WTC11 (cell line): ENCODE results near the gene UBXN6. TPM values are rescaled to one million over a fixed set of nuclear protein-coding genes. Genes with fewer than 3 reads are reported as not detected.
A peak's percentile ranks its signal among the peaks of the same experiment; 100 is the strongest.

ENCODE experiments used
- ATAC-seq: fragments of 200-7000 bp; cut with Tn5 transposase; 2 replicates; pipeline ENCODE4 v1.10.0; 2021; ENCODE audit warnings: mild to moderate bottlenecking, moderate library complexity
- CTCF ChIA-PET: fragments of 300-600 bp; sonication (Branson Sonifier 250); formaldehyde crosslinking; loops from one replicate; lab custom pipeline; 2021; ENCODE audit warnings: antibody characterized with exemption; lab: Charles Lee
- POLR2A ChIA-PET: fragments of 350-600 bp; sonication (Branson Sonifier 250); formaldehyde crosslinking; loops from one replicate; lab custom pipeline; 2021; ENCODE audit warnings: antibody characterized with exemption; lab: Charles Lee
- DNase-seq: peaks from one replicate; pipeline ENCODE4 v3.0.0; 2021; ENCODE audit warnings: low spot score
- H3K27ac Mint-ChIP-seq: 2 replicates; pipeline ENCODE4 v1.8.0; 2021; ENCODE audit warnings: mixed read lengths
- H3K27me3 Mint-ChIP-seq: 2 replicates; pipeline ENCODE4 v1.8.0; 2021; ENCODE audit warnings: low read depth, mild to moderate bottlenecking, moderate library complexity, mixed read lengths
- H3K36me3 Mint-ChIP-seq: 2 replicates; pipeline ENCODE4 v1.8.0; 2021; ENCODE audit warnings: mixed read lengths
- H3K4me1 Mint-ChIP-seq: 2 replicates; pipeline ENCODE4 v1.8.0; 2022; ENCODE audit warnings: mixed read lengths
- H3K4me3 Mint-ChIP-seq: 2 replicates; pipeline ENCODE4 v1.8.0; 2021; ENCODE audit warnings: mild to moderate bottlenecking, moderate library complexity, mixed read lengths
- H3K9me3 Mint-ChIP-seq: 2 replicates; pipeline ENCODE4 v1.8.0; 2021; ENCODE audit warnings: mixed read lengths
- IRF2 ChIP-seq: sonication (generic); formaldehyde crosslinking; IDR thresholded peaks from 2 replicates; pipeline ENCODE4 v1.8.0; 2022; ENCODE audit warnings: low read depth, missing genetic modification reagents, borderline replicate concordance
- MXD4 ChIP-seq: fragments of 250-450 bp; sonication (Bioruptor Pico); IDR thresholded peaks from 2 replicates; pipeline ENCODE4 v1.8.0; 2021; ENCODE audit warnings: mild to moderate bottlenecking, moderate library complexity, borderline replicate concordance
- NR3C1 ChIP-seq: sonication (generic); formaldehyde crosslinking; conservative IDR thresholded peaks from 2 replicates; pipeline ENCODE4 v1.8.1; 2023; ENCODE audit warnings: low read depth, mild to moderate bottlenecking, missing genetic modification reagents
- RORB ChIP-seq: fragments of 250-450 bp; sonication (Bioruptor Pico); IDR thresholded peaks from 2 replicates; pipeline ENCODE4 v1.9.0; 2021; ENCODE audit warnings: mild to moderate bottlenecking
- TEAD1 ChIP-seq: sonication (generic); formaldehyde crosslinking; IDR thresholded peaks from 2 replicates; pipeline ENCODE4 v1.8.0; 2022; ENCODE audit warnings: mild to moderate bottlenecking, missing genetic modification reagents
- ZNF121 ChIP-seq: sonication (generic); formaldehyde crosslinking; IDR thresholded peaks from 2 replicates; pipeline ENCODE4 v1.8.0; 2023; ENCODE audit warnings: missing genetic modification reagents
- ZNF232 ChIP-seq: sonication (generic); formaldehyde crosslinking; IDR thresholded peaks from 2 replicates; pipeline ENCODE4 v1.8.0; 2022; ENCODE audit warnings: mild to moderate bottlenecking, missing genetic modification reagents
- ZNF416 ChIP-seq: fragments of 250-450 bp; sonication (Bioruptor Pico); IDR thresholded peaks from 2 replicates; pipeline ENCODE4 v1.9.0; 2021; ENCODE audit warnings: mild to moderate bottlenecking, inconsistent platforms
- total RNA-seq: library from RNA; stranded (reverse); gene quantifications from 3 replicates; pipeline ENCODE4 v1.2.3, GENCODE V29; 2021
- TF ChIP-seq, protein P1 (sequence below): fragments of 250-450 bp; sonication (Bioruptor Pico); conservative IDR thresholded peaks from 2 replicates; pipeline ENCODE4 v1.9.0; 2021; ENCODE audit warnings: mild to moderate bottlenecking
- TF ChIP-seq, protein P2 (sequence below): sonication (generic); formaldehyde crosslinking; IDR thresholded peaks from 2 replicates; pipeline ENCODE4 v1.8.1; 2022; ENCODE audit warnings: mild to moderate bottlenecking, moderate library complexity, missing genetic modification reagents
- TF ChIP-seq, protein P3 (sequence below): sonication (generic); formaldehyde crosslinking; IDR thresholded peaks from 2 replicates; pipeline ENCODE4 v1.8.1; 2023; ENCODE audit warnings: mild to moderate bottlenecking, missing genetic modification reagents
- TF ChIP-seq, protein P4 (sequence below): sonication (generic); formaldehyde crosslinking; IDR thresholded peaks from 2 replicates; pipeline ENCODE4 v1.8.0; 2022; ENCODE audit warnings: mild to moderate bottlenecking, missing genetic modification reagents
- TF ChIP-seq, protein P5 (sequence below): sonication (generic); formaldehyde crosslinking; IDR thresholded peaks from 2 replicates; pipeline ENCODE4 v1.8.0; 2023; ENCODE audit warnings: missing genetic modification reagents, mild to moderate bottlenecking, borderline replicate concordance
- TF ChIP-seq, protein P6 (sequence below): fragments of 250-450 bp; sonication (Bioruptor Pico); IDR thresholded peaks from 2 replicates; pipeline ENCODE4 v1.9.0; 2021; ENCODE audit warnings: moderate library complexity, mild to moderate bottlenecking, inconsistent platforms, borderline replicate concordance

Gene UBXN6
- total RNA-seq, 1 experiment from 2014 or later = 34.8 TPM

DNA sequence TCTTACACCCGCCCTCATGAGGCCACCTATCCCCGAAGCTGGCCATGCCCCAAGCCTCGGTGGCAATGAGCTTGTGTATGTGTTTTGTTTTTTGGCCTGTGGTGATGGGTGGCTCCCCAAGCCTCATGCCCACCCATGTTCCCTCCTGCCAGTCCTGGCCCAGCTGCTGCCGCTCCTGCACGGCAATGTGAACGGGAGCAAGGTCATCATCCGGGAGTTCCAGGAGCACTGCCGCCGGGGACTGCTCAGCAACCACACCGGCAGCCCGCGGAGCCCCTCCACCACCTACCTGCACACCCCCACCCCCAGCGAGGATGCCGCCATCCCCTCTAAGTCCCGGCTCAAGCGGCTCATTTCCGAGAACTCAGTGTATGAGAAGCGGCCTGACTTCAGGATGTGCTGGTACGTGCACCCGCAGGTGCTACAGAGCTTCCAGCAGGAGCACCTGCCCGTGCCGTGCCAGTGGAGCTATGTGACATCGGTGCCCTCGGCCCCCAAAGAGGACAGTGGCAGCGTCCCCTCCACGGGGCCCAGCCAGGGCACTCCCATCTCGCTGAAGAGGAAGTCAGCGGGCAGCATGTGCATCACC is 24.6 kb downstream of the UBXN6 start (continued):
- TF ChIP-seq, protein P1, sequence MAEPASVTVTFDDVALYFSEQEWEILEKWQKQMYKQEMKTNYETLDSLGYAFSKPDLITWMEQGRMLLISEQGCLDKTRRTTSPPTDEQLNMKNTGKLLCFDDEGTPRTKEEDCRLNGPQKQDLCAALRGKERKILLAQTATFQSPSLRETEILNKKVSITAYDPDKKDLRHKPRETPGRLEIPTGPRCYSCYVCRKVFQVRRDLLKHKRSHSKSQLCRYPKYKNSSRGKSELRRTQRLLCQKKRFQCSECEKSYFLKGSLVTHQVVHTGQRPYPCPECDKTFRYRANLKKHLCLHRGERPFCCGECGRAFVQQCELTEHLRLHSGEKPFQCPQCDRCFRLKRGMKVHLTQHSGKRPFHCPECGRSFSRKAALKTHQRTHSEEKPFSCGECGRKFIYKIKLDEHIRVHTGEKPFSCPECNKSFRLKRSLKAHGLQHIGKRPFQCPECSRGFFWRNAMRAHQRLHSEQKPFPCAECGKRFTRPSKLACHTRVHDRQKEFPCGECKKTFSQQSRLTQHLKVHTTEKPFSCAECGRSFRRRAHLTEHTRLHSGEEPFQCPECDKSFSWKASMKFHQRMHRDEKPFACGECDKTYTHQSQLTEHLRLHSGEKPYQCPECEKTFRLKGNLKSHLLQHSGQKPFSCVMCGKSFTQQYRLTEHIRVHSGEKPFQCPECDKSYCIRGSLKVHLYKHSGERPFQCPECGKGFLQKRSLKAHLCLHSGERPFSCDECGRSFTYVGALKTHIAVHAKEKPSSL (CRISPR knock-in tag) = no peak
- TF ChIP-seq, protein P2, sequence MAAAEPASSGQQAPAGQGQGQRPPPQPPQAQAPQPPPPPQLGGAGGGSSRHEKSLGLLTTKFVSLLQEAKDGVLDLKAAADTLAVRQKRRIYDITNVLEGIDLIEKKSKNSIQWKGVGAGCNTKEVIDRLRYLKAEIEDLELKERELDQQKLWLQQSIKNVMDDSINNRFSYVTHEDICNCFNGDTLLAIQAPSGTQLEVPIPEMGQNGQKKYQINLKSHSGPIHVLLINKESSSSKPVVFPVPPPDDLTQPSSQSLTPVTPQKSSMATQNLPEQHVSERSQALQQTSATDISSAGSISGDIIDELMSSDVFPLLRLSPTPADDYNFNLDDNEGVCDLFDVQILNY (CRISPR knock-in tag) = no peak
- TF ChIP-seq, protein P3, sequence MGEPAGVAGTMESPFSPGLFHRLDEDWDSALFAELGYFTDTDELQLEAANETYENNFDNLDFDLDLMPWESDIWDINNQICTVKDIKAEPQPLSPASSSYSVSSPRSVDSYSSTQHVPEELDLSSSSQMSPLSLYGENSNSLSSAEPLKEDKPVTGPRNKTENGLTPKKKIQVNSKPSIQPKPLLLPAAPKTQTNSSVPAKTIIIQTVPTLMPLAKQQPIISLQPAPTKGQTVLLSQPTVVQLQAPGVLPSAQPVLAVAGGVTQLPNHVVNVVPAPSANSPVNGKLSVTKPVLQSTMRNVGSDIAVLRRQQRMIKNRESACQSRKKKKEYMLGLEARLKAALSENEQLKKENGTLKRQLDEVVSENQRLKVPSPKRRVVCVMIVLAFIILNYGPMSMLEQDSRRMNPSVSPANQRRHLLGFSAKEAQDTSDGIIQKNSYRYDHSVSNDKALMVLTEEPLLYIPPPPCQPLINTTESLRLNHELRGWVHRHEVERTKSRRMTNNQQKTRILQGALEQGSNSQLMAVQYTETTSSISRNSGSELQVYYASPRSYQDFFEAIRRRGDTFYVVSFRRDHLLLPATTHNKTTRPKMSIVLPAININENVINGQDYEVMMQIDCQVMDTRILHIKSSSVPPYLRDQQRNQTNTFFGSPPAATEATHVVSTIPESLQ (CRISPR knock-in tag) = no peak
- TF ChIP-seq, all 79 proteins: peak for 0

DNA sequence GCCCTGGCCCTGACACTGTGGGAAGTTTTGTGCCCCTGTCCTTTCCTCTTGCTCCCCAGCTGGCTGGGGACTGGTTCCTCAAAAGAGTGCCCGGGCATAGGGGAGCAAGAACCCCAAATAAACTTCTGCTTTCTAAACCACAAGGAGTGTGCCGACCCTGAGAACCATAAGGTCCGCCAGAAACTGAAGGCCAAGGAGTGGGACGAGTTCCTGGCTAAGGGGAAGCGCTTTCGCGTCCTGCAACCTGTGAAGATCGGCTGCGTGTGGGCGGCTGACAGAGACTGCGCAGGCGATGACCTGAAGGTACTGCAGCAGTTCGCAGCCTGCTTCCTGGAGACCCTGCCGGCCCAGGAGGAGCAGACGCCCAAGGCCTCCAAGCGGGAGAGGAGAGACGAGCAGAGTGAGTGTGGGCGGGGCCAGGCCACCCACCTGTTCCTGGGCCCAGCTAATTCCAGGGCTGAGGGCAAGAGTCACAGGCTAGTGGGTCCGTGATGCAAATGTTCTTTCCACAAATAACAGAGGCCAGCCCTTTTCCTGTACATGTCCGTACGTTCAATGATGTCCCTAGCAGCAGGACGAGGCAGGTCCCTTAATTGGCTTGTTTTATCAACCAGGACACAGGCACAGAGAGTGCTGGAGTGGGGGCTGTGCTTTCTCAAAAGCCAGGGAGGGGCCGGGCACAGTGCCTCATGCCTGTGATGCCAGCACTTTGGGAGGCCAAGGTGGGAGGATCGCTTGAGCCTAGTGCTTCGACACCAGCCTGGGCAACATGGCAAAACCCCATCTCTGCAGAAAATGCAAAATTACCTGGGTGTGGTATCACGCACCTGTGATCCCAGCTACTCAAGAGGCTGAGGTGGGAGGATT is 25.6 kb downstream of the UBXN6 start:
- ATAC-seq (0 out of 2 replicates have a peak, but pooled peaks have one; percentile 10), DNase-seq (no peak)
- no peaks in the 10 kb centered on the region for H3K27me3 Mint-ChIP-seq
- CTCF ChIA-PET = no interaction called here
- peaks cover 80% of the 10 kb centered on the region for H3K36me3 Mint-ChIP-seq
- POLR2A ChIA-PET = interaction anchor here (0.6 kb wide), 1 partner anchor 15 kb away, joined by 3 read pairs; no protein-coding TSS in a partner anchor
- no peaks in the 10 kb centered on the region for H3K9me3 Mint-ChIP-seq
- no peak overlapping the region for H3K4me3 Mint-ChIP-seq
- no peak for TF ChIP-seq ZNF416 (CRISPR knock-in tag)
- TF ChIP-seq RORB (CRISPR knock-in tag) = no peak
- TF ChIP-seq, protein P4, sequence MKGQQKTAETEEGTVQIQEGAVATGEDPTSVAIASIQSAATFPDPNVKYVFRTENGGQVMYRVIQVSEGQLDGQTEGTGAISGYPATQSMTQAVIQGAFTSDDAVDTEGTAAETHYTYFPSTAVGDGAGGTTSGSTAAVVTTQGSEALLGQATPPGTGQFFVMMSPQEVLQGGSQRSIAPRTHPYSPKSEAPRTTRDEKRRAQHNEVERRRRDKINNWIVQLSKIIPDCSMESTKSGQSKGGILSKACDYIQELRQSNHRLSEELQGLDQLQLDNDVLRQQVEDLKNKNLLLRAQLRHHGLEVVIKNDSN (CRISPR knock-in tag) = no peak
- TF ChIP-seq, protein P5, sequence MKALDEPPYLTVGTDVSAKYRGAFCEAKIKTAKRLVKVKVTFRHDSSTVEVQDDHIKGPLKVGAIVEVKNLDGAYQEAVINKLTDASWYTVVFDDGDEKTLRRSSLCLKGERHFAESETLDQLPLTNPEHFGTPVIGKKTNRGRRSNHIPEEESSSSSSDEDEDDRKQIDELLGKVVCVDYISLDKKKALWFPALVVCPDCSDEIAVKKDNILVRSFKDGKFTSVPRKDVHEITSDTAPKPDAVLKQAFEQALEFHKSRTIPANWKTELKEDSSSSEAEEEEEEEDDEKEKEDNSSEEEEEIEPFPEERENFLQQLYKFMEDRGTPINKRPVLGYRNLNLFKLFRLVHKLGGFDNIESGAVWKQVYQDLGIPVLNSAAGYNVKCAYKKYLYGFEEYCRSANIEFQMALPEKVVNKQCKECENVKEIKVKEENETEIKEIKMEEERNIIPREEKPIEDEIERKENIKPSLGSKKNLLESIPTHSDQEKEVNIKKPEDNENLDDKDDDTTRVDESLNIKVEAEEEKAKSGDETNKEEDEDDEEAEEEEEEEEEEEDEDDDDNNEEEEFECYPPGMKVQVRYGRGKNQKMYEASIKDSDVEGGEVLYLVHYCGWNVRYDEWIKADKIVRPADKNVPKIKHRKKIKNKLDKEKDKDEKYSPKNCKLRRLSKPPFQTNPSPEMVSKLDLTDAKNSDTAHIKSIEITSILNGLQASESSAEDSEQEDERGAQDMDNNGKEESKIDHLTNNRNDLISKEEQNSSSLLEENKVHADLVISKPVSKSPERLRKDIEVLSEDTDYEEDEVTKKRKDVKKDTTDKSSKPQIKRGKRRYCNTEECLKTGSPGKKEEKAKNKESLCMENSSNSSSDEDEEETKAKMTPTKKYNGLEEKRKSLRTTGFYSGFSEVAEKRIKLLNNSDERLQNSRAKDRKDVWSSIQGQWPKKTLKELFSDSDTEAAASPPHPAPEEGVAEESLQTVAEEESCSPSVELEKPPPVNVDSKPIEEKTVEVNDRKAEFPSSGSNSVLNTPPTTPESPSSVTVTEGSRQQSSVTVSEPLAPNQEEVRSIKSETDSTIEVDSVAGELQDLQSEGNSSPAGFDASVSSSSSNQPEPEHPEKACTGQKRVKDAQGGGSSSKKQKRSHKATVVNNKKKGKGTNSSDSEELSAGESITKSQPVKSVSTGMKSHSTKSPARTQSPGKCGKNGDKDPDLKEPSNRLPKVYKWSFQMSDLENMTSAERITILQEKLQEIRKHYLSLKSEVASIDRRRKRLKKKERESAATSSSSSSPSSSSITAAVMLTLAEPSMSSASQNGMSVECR (CRISPR knock-in tag) = no peak
- TF ChIP-seq, protein P6, sequence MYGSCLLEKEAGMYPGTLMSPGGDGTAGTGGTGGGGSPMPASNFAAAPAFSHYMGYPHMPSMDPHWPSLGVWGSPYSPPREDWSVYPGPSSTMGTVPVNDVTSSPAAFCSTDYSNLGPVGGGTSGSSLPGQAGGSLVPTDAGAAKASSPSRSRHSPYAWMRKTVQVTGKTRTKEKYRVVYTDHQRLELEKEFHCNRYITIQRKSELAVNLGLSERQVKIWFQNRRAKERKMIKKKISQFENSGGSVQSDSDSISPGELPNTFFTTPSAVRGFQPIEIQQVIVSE (CRISPR knock-in tag) = no peak
- no peak for TF ChIP-seq IRF2 (CRISPR knock-in tag)
- no peak for TF ChIP-seq NR3C1
- TF ChIP-seq MXD4 (CRISPR knock-in tag) = no peak
- no peak for TF ChIP-seq TEAD1 (CRISPR knock-in tag)
- no peak for TF ChIP-seq ZNF232 (CRISPR knock-in tag)
- no peak for TF ChIP-seq ZNF121 (CRISPR knock-in tag)
- H3K4me1 Mint-ChIP-seq = no peaks in the 10 kb centered on the region
- H3K27ac Mint-ChIP-seq = no peak overlapping the region
